ENCODE data around the gene TBKBP1. TPM values are rescaled to one million over a fixed set of nuclear protein-coding genes. Genes with fewer than 3 reads are reported as not detected.
A peak's percentile ranks its signal among the peaks of the same experiment; 100 is the strongest.

The TBKBP1 gene
- total RNA-seq (2014; rRNA removed; shearing (Covaris generic)): 7.7 and 8.3 TPM in 2 replicates
- polyA plus RNA-seq (2015; cell fraction: cytosol; rRNA removed): 12.8 and 14.3 TPM in 2 replicates
- polyA plus RNA-seq (2015; cell fraction: nucleus; rRNA removed): 38.7 and 43.6 TPM in 2 replicates

- in situ Hi-C loops (cut with HindIII; ENCODE audit: low pct_unique_long_range_greater_than_20kb, low sequenced_read_pairs): no loop called here
- peak; percentile 61 for DNase-seq (ENCODE audit: low read depth, low spot score)
These were observed at the start of gene TBKBP1 for GRCh38 chr17:47693731-47694580. Gene TBKBP1, plus strand, starts transcription at chr17:47694161. Its CDS starts 1,952 bp downstream, at chr17:47696113.

- no peak for DNase-seq (ENCODE audit: low read depth, low spot score)
- in situ Hi-C loops (cut with HindIII; ENCODE audit: low pct_unique_long_range_greater_than_20kb, low sequenced_read_pairs): no loop called here
These were observed 49.6 kb upstream of the TBKBP1 start for GRCh38 chr17:47644324-47644723.

GRCh38 chr17:47649153-47649971 is 44.6 kb upstream of the TBKBP1 start, which contains the start of gene KPNB1:
Gene KPNB1, plus strand, starts transcription at chr17:47649919. Its CDS starts 326 bp downstream, at chr17:47650245.
- in situ Hi-C loops (cut with HindIII; ENCODE audit: low pct_unique_long_range_greater_than_20kb, low sequenced_read_pairs): no loop called here
- DNase-seq (ENCODE audit: low read depth, low spot score): peak; percentile 99

- DNase-seq (ENCODE audit: low read depth, low spot score): no peak
- in situ Hi-C loops (cut with HindIII; ENCODE audit: low pct_unique_long_range_greater_than_20kb, low sequenced_read_pairs): no loop called here
These were observed 43.9 kb upstream of the TBKBP1 start for GRCh38 chr17:47649972-47650524.

- in situ Hi-C loops (cut with HindIII; ENCODE audit: low pct_unique_long_range_greater_than_20kb, low sequenced_read_pairs): no loop called here
- DNase-seq (ENCODE audit: low read depth, low spot score): peak; percentile 96
These were observed 43.1 kb upstream of the TBKBP1 start for GRCh38 chr17:47650525-47651522.

GRCh38 chr17:47651704-47652103 is 42.3 kb upstream of the TBKBP1 start:
- DNase-seq (ENCODE audit: low read depth, low spot score): no peak
- in situ Hi-C loops (cut with HindIII; ENCODE audit: low pct_unique_long_range_greater_than_20kb, low sequenced_read_pairs): no loop called here

- no peak for DNase-seq (ENCODE audit: low read depth, low spot score)
- in situ Hi-C loops (cut with HindIII; ENCODE audit: low pct_unique_long_range_greater_than_20kb, low sequenced_read_pairs): no loop called here
These were observed 41.4 kb upstream of the TBKBP1 start for GRCh38 chr17:47652570-47652969.

- DNase-seq (ENCODE audit: low read depth, low spot score): no peak
- in situ Hi-C loops (cut with HindIII; ENCODE audit: low pct_unique_long_range_greater_than_20kb, low sequenced_read_pairs): no loop called here
These were observed 40.5 kb upstream of the TBKBP1 start for GRCh38 chr17:47653442-47653841.

GRCh38 chr17:47654991-47655390 is 39.0 kb upstream of the TBKBP1 start:
- in situ Hi-C loops (cut with HindIII; ENCODE audit: low pct_unique_long_range_greater_than_20kb, low sequenced_read_pairs): no loop called here
- no peak for DNase-seq (ENCODE audit: low read depth, low spot score)

GRCh38 chr17:47660064-47660492 is 33.9 kb upstream of the TBKBP1 start:
- in situ Hi-C loops (cut with HindIII; ENCODE audit: low pct_unique_long_range_greater_than_20kb, low sequenced_read_pairs): no loop called here
- DNase-seq (ENCODE audit: low read depth, low spot score): no peak

GRCh38 chr17:47663912-47664623 is 29.9 kb upstream of the TBKBP1 start:
- DNase-seq (ENCODE audit: low read depth, low spot score): peak; percentile 75

GRCh38 chr17:47664624-47664941 is 29.4 kb upstream of the TBKBP1 start:
- in situ Hi-C loops (cut with HindIII; ENCODE audit: low pct_unique_long_range_greater_than_20kb, low sequenced_read_pairs): no loop called here
- no peak for DNase-seq (ENCODE audit: low read depth, low spot score)

More at GRCh38 chr17:47663912-47664623, 29.9 kb upstream of the TBKBP1 start:
- in situ Hi-C loops (cut with HindIII; ENCODE audit: low pct_unique_long_range_greater_than_20kb, low sequenced_read_pairs): no loop called here

- in situ Hi-C loops (cut with HindIII; ENCODE audit: low pct_unique_long_range_greater_than_20kb, low sequenced_read_pairs): no loop called here
These were observed 28.3 kb upstream of the TBKBP1 start for GRCh38 chr17:47665655-47666054.

GRCh38 chr17:47669081-47669480 is 24.9 kb upstream of the TBKBP1 start:
- DNase-seq (ENCODE audit: low read depth, low spot score): no peak
- in situ Hi-C loops (cut with HindIII; ENCODE audit: low pct_unique_long_range_greater_than_20kb, low sequenced_read_pairs): no loop called here

More at GRCh38 chr17:47665655-47666054, 28.3 kb upstream of the TBKBP1 start:
- DNase-seq (ENCODE audit: low read depth, low spot score): no peak

- in situ Hi-C loops (cut with HindIII; ENCODE audit: low pct_unique_long_range_greater_than_20kb, low sequenced_read_pairs): no loop called here
- DNase-seq (ENCODE audit: low read depth, low spot score): no peak
These were observed 23.9 kb upstream of the TBKBP1 start for GRCh38 chr17:47670064-47670463.

GRCh38 chr17:47674499-47674898 is 19.5 kb upstream of the TBKBP1 start:
- in situ Hi-C loops (cut with HindIII; ENCODE audit: low pct_unique_long_range_greater_than_20kb, low sequenced_read_pairs): no loop called here
- DNase-seq (ENCODE audit: low read depth, low spot score): no peak

Data from SK-MEL-5 (cell line).